SK-N-SH (cell line): ENCODE measurements around the gene OCA2. TPM values are rescaled to one million over a fixed set of nuclear protein-coding genes. Genes with fewer than 3 reads are reported as not detected.

ENCODE experiments used
- CTCF ChIA-PET: fragments of 300-600, 350-600 bp; formaldehyde crosslinking; extraction: SDS; loops from one replicate; lab custom pipeline; 2021; lab: Yijun Ruan, JAX
- POLR2A ChIA-PET: fragments of 350-600 bp; sonication (Branson Sonifier 250); formaldehyde crosslinking; extraction: SDS; loops from one replicate; lab custom pipeline; 2020; ENCODE audit warnings: antibody characterized with exemption, inconsistent platforms; lab: Yijun Ruan, JAX
- DNase-seq: peaks from one replicate; pipeline ENCODE4 v3.0.0; 2012
- H2AFZ ChIP-seq: fragments of 200-600 bp; sonication (generic); 2 replicates; pipeline ENCODE4 v1.8.1; 2016; ENCODE audit warnings: antibody characterized with exemption, mild to moderate bottlenecking, low read depth
- H3F3A ChIP-seq: fragments of 200-600 bp; sonication (generic); replicated peaks from 2 replicates; pipeline ENCODE3; 2016; ENCODE audit warnings: antibody characterized with exemption, mild to moderate bottlenecking; ENCODE audit not compliant: insufficient read depth
- H3K27ac ChIP-seq, 2 experiments: fragments of 200-500 bp in 1 of 2; fragments of 200-600 bp in 1 of 2; sonication (Bioruptor generic) in 1 of 2; sonication (generic), shearing (Covaris generic) in 1 of 2; 2 replicates each; pipeline versions ENCODE4 v1.5.1 to v1.6.1; 2014 to 2016; ENCODE audit warnings: low read depth in 2 of 2, inconsistent platforms in 1 of 2, low read length in 1 of 2, mild to moderate bottlenecking in 1 of 2, mixed read lengths in 1 of 2
- H3K27me3 ChIP-seq: fragments of 200-600 bp; sonication (generic), shearing (Covaris generic); 2 replicates; pipeline ENCODE4 v1.6.1; 2016; ENCODE audit warnings: mixed run types; ENCODE audit not compliant: insufficient read depth
- H3K36me3 ChIP-seq, 2 experiments: fragments of 200-500 bp in 1 of 2; fragments of 200-600 bp in 1 of 2; sonication (Bioruptor generic) in 1 of 2; sonication (generic) in 1 of 2; replicated peaks in 1 of 2; 2 replicates each; pipeline versions ENCODE3 to v1.5.1; 2014 to 2016; ENCODE audit warnings: low read length in 1 of 2, mild to moderate bottlenecking in 1 of 2; ENCODE audit not compliant: insufficient read depth in 2 of 2, control insufficient read depth in 1 of 2
- H3K4me1 ChIP-seq, 2 experiments: fragments of 200-500 bp in 1 of 2; fragments of 200-600 bp in 1 of 2; sonication (Bioruptor generic) in 1 of 2; sonication (generic), shearing (Covaris generic) in 1 of 2; 2 replicates each; pipeline versions ENCODE4 v1.5.1 to v1.6.1; 2014 to 2016; ENCODE audit warnings: low read depth in 1 of 2, low read length in 1 of 2, mixed run types in 1 of 2; ENCODE audit not compliant: insufficient read depth in 2 of 2, control insufficient read depth in 1 of 2
- H3K4me2 ChIP-seq: fragments of 200-600 bp; sonication (generic), shearing (Covaris generic); 2 replicates; pipeline ENCODE4 v1.6.1; 2017; ENCODE audit warnings: mixed run types
- H3K4me3 ChIP-seq, 2 experiments: fragments of 200-500 bp in 1 of 2; fragments of 200-600 bp in 1 of 2; sonication (Bioruptor generic) in 1 of 2; sonication (generic), shearing (Covaris generic) in 1 of 2; 2 replicates each; pipeline versions ENCODE4 v1.5.1 to v1.8.1; 2014 to 2016; ENCODE audit warnings: low read depth in 2 of 2, inconsistent platforms in 1 of 2, low read length in 1 of 2, mild to moderate bottlenecking in 1 of 2, mixed read lengths in 1 of 2, moderate library complexity in 1 of 2
- H3K79me2 ChIP-seq: fragments of 200-600 bp; sonication (generic); 2 replicates; pipeline ENCODE4 v1.8.1; 2017; ENCODE audit warnings: mild to moderate bottlenecking; ENCODE audit not compliant: insufficient read depth
- H3K9ac ChIP-seq: fragments of 200-600 bp; sonication (generic); 2 replicates; pipeline ENCODE4 v1.6.1; 2017; ENCODE audit warnings: mixed run types
- H3K9me2 ChIP-seq: fragments of 200-600 bp; sonication (generic); 2 replicates; pipeline ENCODE4 v1.6.1; 2017; ENCODE audit warnings: mixed run types
- H3K9me3 ChIP-seq: fragments of 200-600 bp; sonication (generic); 2 replicates; pipeline ENCODE4 v1.6.1; 2017; ENCODE audit warnings: mixed run types, mild to moderate bottlenecking, moderate library complexity
- H4K20me1 ChIP-seq: fragments of 200-600 bp; sonication (generic); 2 replicates; pipeline ENCODE4 v1.6.1; 2017; ENCODE audit warnings: mild to moderate bottlenecking, mixed run types; ENCODE audit not compliant: insufficient read depth
- CHD2 ChIP-seq: fragments of 150-350 bp; IDR thresholded peaks from 2 replicates; pipeline ENCODE4 v1.6.1; 2018; ENCODE audit warnings: low read length; ENCODE audit not compliant: partially characterized antibody
- ELF1 ChIP-seq: IDR thresholded peaks from 2 replicates; pipeline ENCODE4 v1.4.0; 2012
- EZH2phosphoT487 ChIP-seq: fragments of 200-600 bp; sonication (generic); IDR thresholded peaks from 2 replicates; pipeline ENCODE4 v1.6.1; 2017; ENCODE audit warnings: low read depth, mixed run types, mild to moderate bottlenecking, antibody characterized with exemption, moderate library complexity, borderline replicate concordance
- FOXM1 ChIP-seq: IDR thresholded peaks from 2 replicates; pipeline ENCODE4 v1.4.0; 2012; ENCODE audit warnings: low read depth, mild to moderate bottlenecking
- MEF2A ChIP-seq: IDR thresholded peaks from 2 replicates; pipeline ENCODE4 v1.4.0; 2012; ENCODE audit warnings: low read depth, borderline replicate concordance
- RXRA ChIP-seq: IDR thresholded peaks from 2 replicates; pipeline ENCODE4 v1.4.0; 2012; ENCODE audit warnings: low read depth, mild to moderate bottlenecking, borderline replicate concordance
- USF1 ChIP-seq: IDR thresholded peaks from 2 replicates; pipeline ENCODE4 v1.4.0; 2012; ENCODE audit warnings: low read depth, borderline replicate concordance
- WGBS: methylation state at CpG from one replicate; pipeline ENCODE4 v1.1.6; 2017; ENCODE audit warnings: low lambda C conversion rate; 5-methylcytosine and 5-hydroxymethylcytosine counted together
- polyA plus RNA-seq, 3 experiments: library from polyadenylated mRNA; depleted of rRNA; stranded (reverse); fragments of >200 nt; gene quantifications; 2 replicates each; pipeline ENCODE4 v1.2.3, GENCODE V29; 2012
- TF ChIP-seq, protein P1 (sequence below): IDR thresholded peaks from 2 replicates; pipeline ENCODE4; 2012

Gene OCA2
- polyA plus RNA-seq, 1 of the 3 experiments (the other 2 are of a cell fraction), result 0.16 TPM

GRCh38 chr15:28096670-28097431 is 2.3 kb downstream of the OCA2 start:
- Histone ChIP-seq H4K20me1 (no peaks in the 10 kb centered on the region), H3K36me3 (no peaks in the 10 kb centered on the region), H3K79me2 (no peaks in the 10 kb centered on the region), H3K4me1 (peaks cover 0 to 16% of the 10 kb centered on the region in 2 experiments; a peak in 1 of 4 replicates), H3K27ac (no peak overlapping the region), H3K27me3 (peaks cover 13% of the 10 kb centered on the region), H3K9me3 (no peaks in the 10 kb centered on the region), H2AFZ (peak overlapping the region; percentile 86; the same call in 1 of the 2 replicates), H3F3A (peaks cover 4% of the 10 kb centered on the region), H3K9ac (no peak overlapping the region; the same call in 1 of the 2 replicates), H3K4me3 (peak overlapping the region; percentile 44 to 50; a peak in 3 of 4 replicates), H3K4me2 (peak overlapping the region; percentile 76), H3K9me2 (no peaks in the 10 kb centered on the region)
- ChIA-PET POLR2A (no interaction called here), CTCF (interaction anchor here (1.1 to 6.4 kb wide), 4 partner anchors 26 to 76 kb away, joined by 3 to 37 read pairs (median 4); no protein-coding TSS in a partner anchor)
- 86% methylated on average over 27 of the region's 72 CpGs for WGBS
- TF ChIP-seq RXRA (no peak), EZH2phosphoT487 (no peak), MEF2A (no peak), USF1 (no peak), FOXM1 (no peak), ELF1 (no peak)
- TF ChIP-seq, protein P1, sequence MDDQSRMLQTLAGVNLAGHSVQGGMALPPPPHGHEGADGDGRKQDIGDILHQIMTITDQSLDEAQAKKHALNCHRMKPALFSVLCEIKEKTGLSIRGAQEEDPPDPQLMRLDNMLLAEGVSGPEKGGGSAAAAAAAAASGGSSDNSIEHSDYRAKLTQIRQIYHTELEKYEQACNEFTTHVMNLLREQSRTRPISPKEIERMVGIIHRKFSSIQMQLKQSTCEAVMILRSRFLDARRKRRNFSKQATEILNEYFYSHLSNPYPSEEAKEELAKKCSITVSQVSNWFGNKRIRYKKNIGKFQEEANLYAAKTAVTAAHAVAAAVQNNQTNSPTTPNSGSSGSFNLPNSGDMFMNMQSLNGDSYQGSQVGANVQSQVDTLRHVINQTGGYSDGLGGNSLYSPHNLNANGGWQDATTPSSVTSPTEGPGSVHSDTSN, result no peak
- DNase-seq, result no peak

DNA sequence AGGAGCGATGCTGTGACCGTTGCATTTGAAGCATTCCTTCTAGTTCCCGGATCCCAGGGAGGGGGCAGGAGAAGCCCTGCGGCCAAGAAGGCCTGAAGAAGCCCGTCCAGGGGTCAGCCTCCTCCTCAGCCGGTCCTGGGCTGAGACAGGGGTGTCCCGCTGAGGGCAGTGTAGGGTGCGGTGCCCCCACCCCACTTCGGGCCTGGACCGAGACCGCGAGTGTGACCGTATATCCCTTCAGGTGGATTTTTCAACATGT is 2.8 kb downstream of the OCA2 start:
- H3K4me2 ChIP-seq, result peak overlapping the region; percentile 76

More for the DNA sequence above, 2.8 kb downstream of the OCA2 start:
- no peaks in the 10 kb centered on the region for H3K9me3 ChIP-seq
- peak overlapping the region; percentile 86; the same call in 1 of the 2 replicates for H2AFZ ChIP-seq
- DNase-seq, result no peak
- no peaks in the 10 kb centered on the region for H3K9me2 ChIP-seq
- H3K4me3 ChIP-seq, result peak overlapping the region; percentile 44 to 50; a peak in 3 of 4 replicates
- no peaks in the 10 kb centered on the region for H3K79me2 ChIP-seq
- peaks cover 13% of the 10 kb centered on the region for H3K27me3 ChIP-seq
- H4K20me1 ChIP-seq, result no peaks in the 10 kb centered on the region
- H3F3A ChIP-seq, result peaks cover 4% of the 10 kb centered on the region
- TF ChIP-seq CHD2, result no peak
- no peaks in the 10 kb centered on the region for H3K36me3 ChIP-seq
- no peak overlapping the region for H3K27ac ChIP-seq
- H3K4me1 ChIP-seq, result peaks cover 0 to 16% of the 10 kb centered on the region in 2 experiments; a peak in 1 of 4 replicates
- ChIA-PET CTCF (interaction anchor here (0.7 to 6.4 kb wide), 4 partner anchors 11 to 75 kb away, joined by 3 to 37 read pairs (median 4); no protein-coding TSS in a partner anchor), POLR2A (no interaction called here)
- H3K9ac ChIP-seq, result no peak overlapping the region; the same call in 1 of the 2 replicates
- WGBS, result 28% methylated on average over 7 of the region's 13 CpGs
